ENCODE results near the gene FHL1.
"Not testable (repeated sequence)": the region's sequence is repeated elsewhere in the genome, so short reads cannot be mapped to it uniquely, and the experiment has no call there.

FHL1 gene

DNA sequence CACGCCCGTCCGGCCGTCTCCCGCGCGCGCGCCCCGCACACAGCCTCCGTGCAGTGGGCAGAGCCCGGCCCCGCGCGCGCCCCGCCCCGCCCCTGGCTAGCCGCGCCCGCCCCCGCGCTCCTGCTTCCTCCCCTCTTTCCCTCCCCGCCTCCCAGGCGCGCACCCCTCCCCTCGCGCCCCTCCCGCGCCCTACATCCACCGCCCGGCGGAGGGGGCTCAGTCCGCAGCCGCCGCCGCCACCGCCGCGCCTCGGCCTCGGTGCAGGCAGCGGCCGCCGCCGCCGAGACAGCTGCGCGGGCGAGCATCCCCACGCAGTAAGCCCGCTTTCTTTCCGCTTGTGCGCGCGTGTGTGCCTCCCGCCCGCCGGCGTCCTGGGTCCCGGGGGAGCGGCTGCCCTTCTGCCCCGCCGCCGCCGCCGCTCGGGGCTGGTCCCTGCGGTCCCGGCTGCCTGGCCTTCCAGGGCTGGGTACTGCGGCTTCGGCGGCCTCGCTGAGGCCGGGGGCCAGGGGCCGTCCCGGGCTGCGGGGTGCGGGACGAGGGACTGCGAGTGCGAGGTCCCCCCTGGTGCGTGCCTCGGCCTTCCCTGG lies at the start of gene FHL1:
Gene FHL1 (plus strand): TSS at position 219 of the 587 bp plus-strand sequence.
- TF ChIP-seq GATA1 (IDR thresholded peaks at IDR 0.05; ENCODE audit: low read depth, low read length) (no peak), POLR2A (IDR thresholded peaks at IDR 0.05; ENCODE audit: low read length) (no peak)
- DNase-seq, result peak; percentile 17 to 28

DNA sequence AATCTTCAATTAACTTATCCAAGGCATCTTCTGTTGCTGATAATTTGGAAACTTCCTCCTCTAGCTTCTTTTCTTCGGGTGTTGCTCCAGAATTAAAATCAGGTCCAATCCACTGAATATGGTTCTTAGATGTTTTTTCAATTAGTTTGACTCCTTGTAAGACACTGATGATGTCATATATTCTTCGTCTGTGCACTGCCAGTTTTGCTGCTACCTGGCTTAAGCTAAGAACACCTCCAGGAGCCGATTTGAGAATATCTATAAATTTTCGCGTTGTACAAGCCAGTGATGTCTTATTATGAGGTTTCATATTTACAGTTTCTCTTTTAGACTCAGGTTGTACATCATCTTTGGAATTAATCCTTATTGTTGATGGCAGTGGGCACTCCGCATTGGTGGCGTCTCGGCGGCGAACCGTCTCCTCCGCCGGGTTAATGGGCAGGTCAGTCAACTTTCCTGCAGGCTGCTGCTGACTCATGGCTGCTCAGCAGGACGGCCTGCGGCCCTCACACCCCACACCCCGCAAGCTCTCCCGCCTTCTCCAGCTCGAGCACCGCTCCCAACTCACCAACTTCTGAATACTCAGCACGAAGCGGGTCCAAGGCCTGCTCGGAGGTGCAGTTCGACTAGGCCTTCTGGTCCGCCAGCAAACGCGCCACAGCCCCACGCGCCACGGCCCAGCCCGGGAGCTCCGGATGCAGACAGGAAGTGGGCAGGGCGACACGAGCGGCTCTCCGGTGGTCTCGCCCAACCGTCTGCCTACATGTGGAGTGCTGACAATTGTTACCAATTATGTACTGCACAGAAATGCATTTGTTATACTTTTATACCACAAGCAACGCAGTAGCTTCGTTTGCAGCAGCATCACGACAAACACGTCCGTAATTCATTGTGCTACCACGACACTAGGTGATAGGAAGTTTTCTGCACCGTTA lies 49.2 kb upstream of the FHL1 start:
- no peak for TF ChIP-seq POLR2A (IDR thresholded peaks at IDR 0.05; ENCODE audit: low read length)
- no peak for TF ChIP-seq GATA1 (IDR thresholded peaks at IDR 0.05; ENCODE audit: low read depth, low read length)
- DNase-seq, result no peak

DNA sequence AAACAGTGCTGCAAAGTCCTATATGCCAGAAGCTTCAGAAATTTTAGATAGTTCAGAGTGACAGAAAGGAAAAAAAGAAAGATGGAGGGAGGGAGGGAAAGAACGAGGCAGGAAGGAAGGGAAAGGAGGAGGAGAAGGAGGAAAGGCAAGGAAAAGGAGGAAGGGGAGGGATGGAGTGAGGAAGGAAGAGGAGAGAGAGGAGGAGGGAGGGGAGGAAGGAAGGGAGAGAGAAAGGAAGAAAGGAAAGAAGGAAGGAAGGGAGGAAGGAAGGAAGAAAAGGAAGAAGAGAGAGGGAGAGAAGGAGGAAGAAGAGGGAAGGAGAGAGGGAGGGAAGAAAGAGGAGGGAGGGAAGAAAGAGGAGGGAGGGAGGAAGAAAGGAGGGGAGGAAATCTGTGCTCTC lies 42.4 kb upstream of the FHL1 start:
- DNase-seq, result no peak
- TF ChIP-seq GATA1 (IDR thresholded peaks at IDR 0.05; ENCODE audit: low read depth, low read length) (no peak), POLR2A (IDR thresholded peaks at IDR 0.05; ENCODE audit: low read length) (no peak)

DNA sequence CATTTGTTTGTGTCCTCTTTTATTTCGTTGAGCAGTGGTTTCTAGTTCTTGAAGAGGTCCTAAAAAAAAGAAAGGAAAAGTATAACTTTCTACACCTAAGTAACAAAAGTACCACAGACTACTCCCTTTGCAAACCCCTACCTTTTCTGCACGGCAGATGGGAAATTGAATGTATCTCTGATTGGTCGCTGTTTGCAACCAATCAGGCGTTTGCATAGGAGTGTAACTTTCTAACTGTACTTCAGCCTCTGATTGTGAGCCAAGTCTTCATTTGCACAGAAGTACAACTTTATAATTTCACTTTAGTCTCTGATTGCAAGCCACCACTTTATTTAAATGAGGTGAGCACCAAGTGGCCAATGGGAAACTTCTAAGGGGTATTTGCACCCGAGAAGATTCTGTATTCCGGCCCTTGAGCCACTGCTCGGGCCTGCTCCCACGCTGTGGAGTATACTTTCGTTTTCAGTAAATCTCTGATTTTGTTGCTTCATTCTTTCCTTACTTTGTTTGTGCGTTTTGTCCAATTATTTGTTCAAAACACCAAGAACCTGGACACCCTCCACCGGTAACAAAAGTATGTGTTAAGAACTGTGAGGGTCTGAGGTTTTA lies 40.3 kb upstream of the FHL1 start:
- DNase-seq, result no peak
- TF ChIP-seq GATA1 (IDR thresholded peaks at IDR 0.05; ENCODE audit: low read depth, low read length), result no peak
- no peak for TF ChIP-seq POLR2A (IDR thresholded peaks at IDR 0.05; ENCODE audit: low read length)

DNA sequence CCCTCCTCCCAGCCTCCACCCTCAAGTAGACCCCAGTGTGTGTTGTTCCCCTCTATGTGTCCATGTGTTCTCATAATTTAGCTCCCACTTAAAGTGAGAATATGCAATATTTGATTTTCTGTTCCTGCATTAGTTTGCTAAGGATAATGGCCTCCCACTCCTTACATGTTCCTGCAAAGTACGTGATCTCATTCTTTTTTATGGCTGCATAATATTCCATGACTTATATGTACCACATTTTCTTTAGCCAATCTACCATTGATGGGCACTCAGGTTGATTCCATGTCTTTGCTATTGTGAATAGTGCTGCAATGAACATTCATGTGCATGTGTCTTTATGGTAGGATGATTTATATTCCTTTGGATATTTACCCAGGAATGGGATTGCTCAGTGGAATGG lies 38.4 kb upstream of the FHL1 start:
- DNase-seq, result not testable (repeated sequence)

DNA sequence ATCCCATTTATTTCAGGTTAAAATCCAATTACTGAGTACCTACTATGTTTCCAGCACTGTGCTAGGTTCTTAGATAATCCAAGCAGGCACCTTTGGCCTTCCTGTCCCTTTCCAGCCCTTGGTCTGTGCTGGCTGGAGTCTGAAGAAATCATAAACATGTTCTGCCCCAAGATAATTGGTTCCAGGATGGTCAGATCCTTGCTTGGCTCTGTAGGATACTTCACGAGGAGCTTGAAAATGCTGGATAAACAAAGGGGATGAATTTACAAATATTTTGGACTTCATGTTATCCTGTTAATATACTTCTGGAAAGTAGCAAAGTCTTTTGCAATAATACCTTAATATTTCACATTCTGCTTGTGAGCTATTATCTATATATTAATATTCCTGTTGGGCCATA lies 35.0 kb upstream of the FHL1 start:
- no peak for TF ChIP-seq GATA1 (IDR thresholded peaks at IDR 0.05; ENCODE audit: low read depth, low read length)
- TF ChIP-seq POLR2A (IDR thresholded peaks at IDR 0.05; ENCODE audit: low read length), result no peak
- DNase-seq, result no peak

DNA sequence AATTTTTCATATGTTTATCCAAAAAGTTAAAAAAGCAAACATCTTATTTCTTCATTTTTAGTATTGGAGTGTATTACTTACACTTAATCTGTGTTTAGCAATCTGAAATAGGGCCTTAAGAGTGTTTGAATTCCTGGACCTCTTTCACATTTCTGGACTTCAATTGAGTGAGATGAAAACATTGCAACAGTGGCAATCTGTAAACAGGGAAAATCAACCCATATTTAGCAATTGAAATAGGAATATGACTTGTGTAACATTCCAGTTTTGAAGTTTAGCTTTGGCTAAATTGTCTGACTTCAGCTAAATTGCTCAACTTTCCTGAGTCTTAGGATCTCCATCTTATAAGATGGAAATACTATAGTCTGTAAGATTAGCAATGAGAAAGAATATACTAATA lies 34.6 kb upstream of the FHL1 start:
- TF ChIP-seq POLR2A (IDR thresholded peaks at IDR 0.05; ENCODE audit: low read length), result no peak
- no peak for TF ChIP-seq GATA1 (IDR thresholded peaks at IDR 0.05; ENCODE audit: low read depth, low read length)
- no peak for DNase-seq

DNA sequence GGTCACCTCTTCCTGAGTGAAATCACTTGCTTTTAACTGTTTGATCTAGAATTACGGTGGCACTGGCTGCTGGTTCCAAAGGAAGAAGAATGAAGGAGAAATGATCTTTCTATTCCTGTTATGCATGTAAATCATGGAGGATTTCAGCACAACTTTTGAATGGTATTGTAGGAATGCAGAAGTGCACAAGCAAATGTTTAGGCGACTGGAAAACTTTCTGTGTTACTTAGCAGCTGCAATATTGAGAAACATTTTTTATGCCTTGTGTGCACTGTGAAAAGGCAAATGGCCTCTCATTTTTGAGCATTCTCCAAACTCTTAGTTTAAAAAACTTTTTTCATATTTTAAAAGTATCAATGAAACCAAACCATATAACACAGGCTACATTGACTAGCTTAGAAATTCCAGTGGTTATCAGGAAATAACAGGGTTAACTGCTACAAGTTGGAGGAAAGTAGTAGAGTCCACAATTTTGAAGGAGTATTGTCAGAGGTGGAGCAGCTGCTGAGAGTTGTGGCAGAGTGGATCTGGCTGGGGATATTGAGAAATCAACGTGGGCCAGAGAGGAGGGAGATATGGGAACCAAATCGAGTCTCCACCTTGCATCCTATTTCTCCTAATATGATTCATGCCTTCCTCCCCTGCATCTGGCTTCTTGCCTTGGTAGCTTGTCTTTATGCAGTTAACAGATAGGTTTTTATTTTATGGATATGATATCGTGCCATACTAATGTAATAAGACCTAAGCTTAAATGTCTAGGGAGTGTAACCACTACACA lies 32.0 kb upstream of the FHL1 start:
- no peak for TF ChIP-seq POLR2A (IDR thresholded peaks at IDR 0.05; ENCODE audit: low read length)
- TF ChIP-seq GATA1 (IDR thresholded peaks at IDR 0.05; ENCODE audit: low read depth, low read length), result no peak
- no peak for DNase-seq

DNA sequence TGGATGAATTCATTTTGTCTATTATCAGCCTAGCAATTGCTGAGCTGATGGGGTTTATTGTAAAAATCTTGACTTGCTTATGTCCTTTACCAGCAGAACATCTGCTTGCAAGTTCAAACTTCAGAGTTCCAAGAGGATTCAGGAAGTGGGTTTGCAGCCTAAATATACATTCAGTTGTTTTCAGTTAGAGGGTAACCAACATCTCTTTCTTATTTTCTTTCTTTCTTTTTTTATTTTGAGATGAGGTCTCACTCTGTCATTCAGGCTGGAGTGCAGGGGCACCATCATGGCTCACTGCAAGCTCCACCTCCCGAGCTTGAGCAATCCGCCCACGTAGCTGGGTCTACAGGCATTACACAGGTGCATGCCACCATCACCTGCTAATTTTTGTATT lies 31.4 kb upstream of the FHL1 start:
- TF ChIP-seq POLR2A (IDR thresholded peaks at IDR 0.05; ENCODE audit: low read length) (no peak), GATA1 (IDR thresholded peaks at IDR 0.05; ENCODE audit: low read depth, low read length) (no peak)

DNA sequence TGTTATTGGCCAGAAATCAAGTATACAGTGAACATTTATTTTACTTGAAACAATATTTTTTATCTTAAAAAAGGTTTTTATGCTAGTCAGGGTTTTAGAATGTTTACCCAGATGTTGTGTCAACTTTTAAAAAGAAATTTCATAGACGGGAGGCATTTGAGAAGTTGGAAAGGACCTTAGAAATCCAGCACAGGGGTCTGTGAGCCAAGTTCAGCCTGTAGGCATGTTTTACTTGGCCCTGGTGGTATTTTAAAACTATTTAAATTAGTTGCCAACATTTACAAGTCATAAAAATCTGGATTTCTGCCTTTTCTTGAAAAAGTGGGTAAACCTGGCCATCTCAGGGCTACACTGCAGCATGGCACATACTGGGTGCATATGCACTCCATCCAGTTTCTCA lies 25.5 kb upstream of the FHL1 start:
- no peak for DNase-seq
- no peak for TF ChIP-seq POLR2A (IDR thresholded peaks at IDR 0.05; ENCODE audit: low read length)
- TF ChIP-seq GATA1 (IDR thresholded peaks at IDR 0.05; ENCODE audit: low read depth, low read length), result no peak

More for the DNA sequence above, 31.4 kb upstream of the FHL1 start:
- no peak for DNase-seq

DNA sequence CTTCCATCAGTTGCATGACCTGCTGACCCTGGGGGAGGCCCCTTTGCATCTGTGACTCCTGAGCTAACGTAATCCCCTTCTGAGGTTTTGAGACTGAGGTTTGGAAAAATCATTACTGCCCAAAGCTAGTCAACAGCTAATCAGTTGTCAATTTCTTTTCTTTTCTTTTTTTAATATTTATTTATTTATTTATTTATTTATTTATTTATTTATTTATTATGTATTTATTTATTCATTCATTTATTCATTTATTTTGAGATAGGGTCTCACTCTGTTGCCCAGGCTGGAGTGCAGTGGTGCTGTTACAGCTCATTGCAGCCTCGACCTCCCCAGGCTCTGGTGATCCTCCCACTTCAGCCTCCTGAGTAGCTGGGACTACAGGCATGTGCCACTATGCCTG lies 25.1 kb upstream of the FHL1 start:
- no peak for DNase-seq
- TF ChIP-seq POLR2A (IDR thresholded peaks at IDR 0.05; ENCODE audit: low read length) (no peak), GATA1 (IDR thresholded peaks at IDR 0.05; ENCODE audit: low read depth, low read length) (no peak)

DNA sequence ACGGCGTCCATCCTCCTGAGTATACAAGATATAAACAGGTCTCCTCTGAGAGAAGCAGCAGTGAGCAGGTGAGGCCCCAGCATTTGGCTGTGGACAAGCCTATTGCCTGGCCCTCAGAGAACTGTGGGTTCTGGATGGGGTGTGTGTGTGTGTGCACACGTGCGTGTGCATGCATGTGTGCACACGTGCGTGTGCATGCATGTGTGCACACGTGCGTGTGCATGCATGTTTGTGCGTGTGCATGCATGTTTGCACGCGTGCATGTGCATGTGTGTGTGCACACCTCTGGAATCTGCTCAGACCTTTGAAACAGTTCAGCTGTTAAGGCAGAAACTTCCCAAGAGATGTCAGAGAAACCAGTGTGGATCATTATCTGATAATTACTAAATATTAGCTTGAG lies 22.2 kb upstream of the FHL1 start:
- TF ChIP-seq POLR2A (IDR thresholded peaks at IDR 0.05; ENCODE audit: low read length) (no peak), GATA1 (IDR thresholded peaks at IDR 0.05; ENCODE audit: low read depth, low read length) (no peak)
- DNase-seq, result no peak

DNA sequence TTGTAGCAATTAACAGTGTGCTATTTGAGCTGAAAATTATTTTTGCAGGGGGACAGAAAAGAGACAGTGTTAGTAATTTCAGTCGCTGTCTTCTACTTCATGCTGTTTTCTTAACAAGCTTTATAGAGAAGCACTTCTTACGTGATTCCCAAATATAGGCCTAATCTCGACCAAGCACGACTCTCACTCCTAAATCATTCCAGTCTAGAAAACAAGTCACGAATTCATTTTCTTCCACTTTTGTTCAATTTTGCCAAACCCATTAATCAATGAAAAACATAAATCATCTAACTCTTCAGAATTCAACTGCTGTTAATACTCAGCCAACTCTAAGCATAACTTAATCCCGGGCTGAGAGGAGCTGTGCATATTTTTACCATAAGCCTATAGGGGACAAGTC lies 21.0 kb upstream of the FHL1 start:
- no peak for DNase-seq
- TF ChIP-seq POLR2A (IDR thresholded peaks at IDR 0.05; ENCODE audit: low read length), result no peak
- TF ChIP-seq GATA1 (IDR thresholded peaks at IDR 0.05; ENCODE audit: low read depth, low read length), result no peak

DNA sequence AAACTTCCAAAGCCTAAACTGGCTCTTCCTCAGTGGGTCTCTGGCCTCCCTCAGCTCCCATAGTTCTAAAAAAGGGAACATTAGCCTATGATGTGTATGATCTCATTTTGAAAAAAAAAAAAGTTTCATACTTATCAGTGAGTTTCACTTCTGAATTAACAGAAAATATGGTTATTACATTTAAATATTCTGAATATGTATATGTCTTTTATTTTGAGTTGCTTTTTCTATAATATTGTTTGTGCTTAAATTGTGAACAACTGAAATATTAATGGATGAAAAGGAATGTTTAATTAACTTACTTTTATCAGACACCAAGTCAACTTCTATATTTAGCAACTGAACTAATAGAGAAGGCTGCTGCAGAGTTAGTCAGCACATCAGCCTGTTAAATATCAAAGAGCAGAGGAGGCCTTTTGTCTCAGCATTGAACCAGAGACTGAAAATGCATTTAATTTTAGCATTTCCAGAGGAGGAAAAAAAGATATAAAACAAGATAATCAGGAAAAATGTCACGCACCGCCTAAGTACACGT lies 20.4 kb upstream of the FHL1 start:
- no peak for TF ChIP-seq GATA1 (IDR thresholded peaks at IDR 0.05; ENCODE audit: low read depth, low read length)
- TF ChIP-seq POLR2A (IDR thresholded peaks at IDR 0.05; ENCODE audit: low read length), result no peak
- no peak for DNase-seq
